Psoas muscle (tissue), 8 donors: ENCODE data around the gene CCDC141. TPM values are rescaled to one million over a fixed set of nuclear protein-coding genes. Genes with fewer than 3 reads are reported as not detected.

Experiments
- ATAC-seq, 4 donors: fragments of 200-7000 bp; cut with Tn5 transposase; one replicate each; pipeline ENCODE4 v1.9.1; 2020; ENCODE audit warnings: moderate library complexity in 3 of 4, mild to moderate bottlenecking in 2 of 4
- DNase-seq, 2 donors: peaks; one replicate each; pipeline ENCODE4 v3.0.0-alpha.2; 2020
- H3K27ac ChIP-seq: fragments of 200-600 bp; one replicate; pipeline ENCODE4 v1.8.0; 2022
- H3K27me3 ChIP-seq, 3 donors: fragments of 200-600 bp in 1 of 3; one replicate each; pipeline versions ENCODE4 v1.6.1 to v1.8.0; 2013 to 2022; ENCODE audit warnings: low read length in 2 of 3, mild to moderate bottlenecking in 2 of 3, moderate library complexity in 1 of 3; ENCODE audit not compliant: insufficient read depth in 3 of 3
- H3K36me3 ChIP-seq, 2 donors: fragments of 200-600 bp in 1 of 2; one replicate each; pipeline versions ENCODE4 v1.6.1 to v1.8.0; 2013 to 2022; ENCODE audit warnings: low read depth in 1 of 2, mild to moderate bottlenecking in 1 of 2, moderate library complexity in 1 of 2; ENCODE audit not compliant: insufficient read depth in 1 of 2
- H3K4me1 ChIP-seq: fragments of 200-600 bp; one replicate; pipeline ENCODE4 v1.8.0; 2022
- H3K4me3 ChIP-seq: fragments of 200-600 bp; one replicate; pipeline ENCODE4 v1.8.0; 2022; ENCODE audit warnings: mild to moderate bottlenecking
- H3K9me3 ChIP-seq: fragments of 200-600 bp; one replicate; pipeline ENCODE4 v1.8.0; 2022
- CTCF ChIP-seq: fragments of 200-600 bp; IDR thresholded peaks from one replicate; pipeline ENCODE4 v1.8.0; 2022; ENCODE audit warnings: antibody characterized with exemption
- WGBS, 3 donors: extraction: QIAGEN DNeasy Blood & Tissue Kit; methylation state at CpG; one replicate each; pipeline versions ENCODE4 v1.1.6 to v1.1.7; 2013; 5-methylcytosine and 5-hydroxymethylcytosine counted together
- intact Hi-C, 2 donors: fragments of 100-400 bp; cut with DNase I; formaldehyde crosslinking; loops; one replicate each; pipeline versions ENCODE4 v1.11.0 to v1.14.2; 2022
- polyA plus RNA-seq, 3 donors: library from polyadenylated mRNA; stranded (reverse); fragments of 200-250 nt; gene quantifications; one replicate each; pipeline ENCODE4 v1.2.3, GENCODE V29; 2013
- total RNA-seq, 4 donors: library from RNA; stranded (reverse); fragmentation: NEBNext Ultra II Directional in 2 of 4; extraction: Animal tissue kit (Norgen Biotek cat#: 25700) in 2 of 4; gene quantifications; one replicate each; pipeline versions ENCODE4 v1.2.1 to v1.2.4, GENCODE V29; 2021 to 2023
- donor health status: healthy with polysubstance abuse.
- donor health status: DM: no; HTN: no; CAD: no; lungs with moderate emphysema.
- donor health status: Bipolar disorder and iron deficiency.
- donor health status: healthy.
- donor health status: DM: yes; HTN: yes; CAD: no.
- donor health status: DM: no; HTN: no; CAD: no.
- donor health status: DM: no; HTN: no; CAD: no.
- donor health status: DM: yes; HTN: yes; CAD: no.

The CCDC141 gene
- total and polyA plus RNA-seq, 7 donors: 0.82 to 14.9 (median 5.9) TPM

GRCh38 chr2:178980815-178981214, 69.1 kb downstream of the CCDC141 start:
- Histone ChIP-seq H3K36me3 (no peaks in the 10 kb centered on the region), H3K9me3 (no peaks in the 10 kb centered on the region), H3K27ac (no peak overlapping the region), H3K4me1 (no peaks in the 10 kb centered on the region), H3K27me3 (no peaks in the 10 kb centered on the region), H3K4me3 (no peak overlapping the region)
- 89 to 99% (median 92%) methylated on average over 2 of the region's 2 CpGs for WGBS, 3 donors
- no peak for TF ChIP-seq CTCF
- intact Hi-C loops: no loop called here
- DNase-seq (no peak), ATAC-seq (no peak)

GRCh38 chr2:178978667-178979066, 71.3 kb downstream of the CCDC141 start:
- DNase-seq: no peak
- 66 to 86% (median 80%) methylated on average over 2 of the region's 2 CpGs for WGBS, 3 donors
- Histone ChIP-seq H3K4me3 (no peak overlapping the region), H3K4me1 (no peaks in the 10 kb centered on the region), H3K27me3 (no peaks in the 10 kb centered on the region), H3K27ac (no peak overlapping the region), H3K9me3 (no peaks in the 10 kb centered on the region), H3K36me3 (no peaks in the 10 kb centered on the region)
- TF ChIP-seq CTCF: no peak
- no peak for ATAC-seq
- intact Hi-C loops: no loop called here

GRCh38 chr2:178976351-178976750, 73.6 kb downstream of the CCDC141 start:
- ATAC-seq (no peak), DNase-seq (no peak)
- H3K4me3 ChIP-seq: no peak overlapping the region
- intact Hi-C loops: no loop called here
- H3K9me3 ChIP-seq: no peaks in the 10 kb centered on the region
- TF ChIP-seq CTCF: no peak
- no peak overlapping the region for H3K27ac ChIP-seq
- 50 to 55% (median 54%) methylated on average over 2 of the region's 2 CpGs for WGBS, 3 donors
- no peaks in the 10 kb centered on the region for H3K4me1 ChIP-seq
- no peaks in the 10 kb centered on the region for H3K36me3 ChIP-seq
- H3K27me3 ChIP-seq: no peaks in the 10 kb centered on the region

GRCh38 chr2:178962805-178963433, 87.0 kb downstream of the CCDC141 start:
- ATAC-seq: no peak
- no peaks in the 10 kb centered on the region for H3K4me1 ChIP-seq
- intact Hi-C loops: no loop called here
- H3K27me3 ChIP-seq: no peaks in the 10 kb centered on the region
- WGBS, 3 donors: 89 to 92% (median 91%) methylated on average over 4 of the region's 4 CpGs
- H3K36me3 ChIP-seq: no peaks in the 10 kb centered on the region
- no peak for DNase-seq
- no peak for TF ChIP-seq CTCF
- no peaks in the 10 kb centered on the region for H3K9me3 ChIP-seq
- no peak overlapping the region for H3K27ac ChIP-seq
- H3K4me3 ChIP-seq: no peak overlapping the region

GRCh38 chr2:178962152-178962551, 87.8 kb downstream of the CCDC141 start:
- no peak for DNase-seq
- no peak overlapping the region for H3K4me3 ChIP-seq
- no peaks in the 10 kb centered on the region for H3K9me3 ChIP-seq
- no peak overlapping the region for H3K27ac ChIP-seq
- no peaks in the 10 kb centered on the region for H3K36me3 ChIP-seq
- 100% methylated on average over 1 of the region's 1 CpG for WGBS, 3 donors
- intact Hi-C loops: no loop called here
- TF ChIP-seq CTCF: no peak
- H3K4me1 ChIP-seq: no peaks in the 10 kb centered on the region
- no peaks in the 10 kb centered on the region for H3K27me3 ChIP-seq
- no peak for ATAC-seq
